Stimulated activated CD8-positive, alpha-beta memory T cell treated with anti-CD3 and anti-CD28 coated beads, Interleukin-15, amount 100 ng/mL, for 48 hours (primary cell): Measurements from ENCODE around the gene KRTAP6-3.

Source experiments
- DNase-seq, 2 donors: peaks; one replicate each; pipeline ENCODE4 v3.0.0-alpha.2; 2020; ENCODE audit warnings: low read depth in 2 of 2

KRTAP6-3 gene

GRCh38 chr21:30625449-30626165 is 33.4 kb downstream of the KRTAP6-3 start:
- DNase-seq, result no peak

- DNase-seq, result no peak
Observed at GRCh38 chr21:30628109-30628508, 35.9 kb downstream of the KRTAP6-3 start.

- no peak for DNase-seq
Observed at GRCh38 chr21:30629200-30629599, 37.0 kb downstream of the KRTAP6-3 start.

- DNase-seq, result no peak
Observed at GRCh38 chr21:30634906-30635305, 42.7 kb downstream of the KRTAP6-3 start, which contains the start of gene KRTAP20-2. TSS of gene KRTAP20-2 (plus strand) at chr21:30635206. CDS start at chr21:30635264, 58 bp downstream.

GRCh38 chr21:30638686-30639085 is 46.4 kb downstream of the KRTAP6-3 start:
- no peak for DNase-seq

GRCh38 chr21:30642564-30642963 is 50.3 kb downstream of the KRTAP6-3 start, which contains the start of gene KRTAP20-3:
TSS of gene KRTAP20-3 (plus strand) at chr21:30642864.
- no peak for DNase-seq
